HG03520 (cell line): ENCODE data around the gene MARS1.

Experiments used
- ATAC-seq: cut with Tn5 transposase; IDR thresholded peaks from one replicate; pipeline ENCODE4 v1.9.1; 2021; ENCODE audit warnings: mild to moderate bottlenecking, moderate library complexity; ENCODE audit not compliant: unreplicated experiment

Gene MARS1

DNA sequence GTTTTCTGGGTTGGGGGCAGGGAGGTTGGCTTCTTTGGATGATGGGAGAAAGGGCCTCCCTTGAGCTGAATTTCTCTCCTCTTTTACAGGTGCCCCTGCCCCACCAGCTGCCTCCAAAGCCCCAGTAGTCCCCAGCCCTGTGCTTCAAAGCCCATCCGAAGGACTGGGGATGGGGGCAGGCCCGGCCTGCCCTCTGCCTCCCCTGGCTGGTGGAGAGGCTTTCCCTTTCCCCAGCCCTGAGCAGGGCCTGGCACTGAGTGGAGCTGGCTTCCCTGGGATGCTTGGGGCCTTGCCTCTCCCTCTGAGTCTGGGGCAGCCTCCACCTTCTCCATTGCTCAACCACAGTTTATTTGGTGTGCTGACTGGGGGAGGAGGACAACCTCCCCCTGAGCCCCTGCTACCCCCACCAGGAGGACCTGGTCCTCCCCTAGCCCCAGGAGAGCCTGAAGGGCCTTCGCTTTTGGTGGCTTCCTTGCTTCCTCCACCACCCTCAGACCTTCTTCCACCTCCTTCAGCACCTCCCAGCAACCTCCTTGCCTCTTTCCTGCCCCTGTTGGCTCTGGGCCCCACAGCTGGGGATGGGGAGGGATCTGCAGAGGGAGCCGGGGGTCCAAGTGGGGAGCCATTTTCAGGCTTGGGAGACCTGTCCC, 38.7 kb downstream of the MARS1 start:
- no peak for ATAC-seq

DNA sequence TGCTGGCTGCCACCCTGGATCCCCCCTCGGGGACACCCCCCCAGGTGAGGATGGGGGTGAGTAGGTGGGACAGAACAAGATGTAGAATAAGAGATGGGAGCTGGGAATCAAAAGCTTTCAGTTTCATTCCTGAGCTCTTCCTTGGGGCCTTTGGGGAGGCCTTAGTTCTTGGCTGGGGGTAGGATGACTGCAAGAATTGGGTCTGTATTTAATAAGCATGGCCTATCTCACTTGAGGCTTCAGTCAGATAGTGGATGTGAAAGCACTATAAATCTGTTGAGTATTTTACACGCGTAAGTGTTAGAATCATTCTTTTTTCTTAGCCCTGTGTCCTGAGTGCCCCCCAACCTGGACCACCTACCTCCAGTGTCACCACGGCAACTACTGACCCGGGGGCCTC, 39.3 kb downstream of the MARS1 start:
- ATAC-seq, result no peak

DNA sequence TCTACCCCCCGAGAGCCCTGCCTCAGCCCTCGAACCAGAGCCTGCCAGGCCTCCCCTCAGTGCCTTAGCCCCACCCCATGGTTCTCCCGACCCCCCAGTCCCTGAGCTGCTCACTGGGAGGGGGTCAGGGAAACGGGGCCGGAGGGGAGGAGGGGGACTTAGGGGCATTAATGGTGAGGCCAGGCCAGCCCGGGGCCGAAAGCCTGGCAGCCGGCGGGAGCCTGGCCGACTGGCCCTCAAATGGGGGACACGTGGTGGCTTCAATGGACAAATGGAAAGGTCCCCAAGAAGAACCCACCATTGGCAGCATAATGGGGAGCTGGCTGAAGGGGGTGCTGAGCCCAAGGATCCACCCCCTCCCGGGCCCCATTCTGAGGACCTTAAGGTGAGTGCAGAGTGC, 40.3 kb downstream of the MARS1 start:
- ATAC-seq, result no peak

DNA sequence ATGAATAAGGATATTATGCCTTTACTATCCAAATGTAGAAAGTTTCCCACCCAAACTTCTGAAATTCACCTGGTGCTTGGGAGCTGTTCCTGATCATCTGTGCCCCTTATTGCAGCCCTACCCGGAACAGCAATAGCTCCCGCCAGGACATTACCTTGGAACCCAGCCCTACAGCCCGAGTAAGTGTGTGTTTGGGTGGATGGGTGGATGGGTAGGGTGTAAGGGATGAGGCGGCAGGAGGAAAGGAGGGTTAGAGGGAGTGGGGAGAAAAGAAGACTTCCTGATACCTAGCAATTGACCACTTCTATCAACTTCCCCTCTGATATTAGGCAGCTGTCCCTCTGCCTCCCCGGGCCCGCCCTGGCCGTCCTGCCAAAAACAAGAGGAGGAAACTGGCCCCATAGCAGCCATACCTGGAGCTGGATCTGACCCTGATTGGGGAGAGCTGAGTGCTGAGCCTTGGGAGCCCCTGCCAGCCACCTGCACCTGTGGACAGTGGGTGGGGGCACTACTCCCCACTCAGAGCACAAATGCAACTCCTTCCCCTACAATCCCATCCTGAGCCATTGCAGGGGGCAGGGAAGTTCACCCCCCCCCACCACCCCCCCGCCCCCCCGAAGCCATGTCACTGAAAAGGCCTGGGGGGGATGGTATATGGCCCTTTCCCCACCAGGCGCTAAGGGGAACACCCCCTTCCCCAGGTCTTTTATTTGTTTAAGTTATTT, 41.1 kb downstream of the MARS1 start:
- no peak for ATAC-seq

DNA sequence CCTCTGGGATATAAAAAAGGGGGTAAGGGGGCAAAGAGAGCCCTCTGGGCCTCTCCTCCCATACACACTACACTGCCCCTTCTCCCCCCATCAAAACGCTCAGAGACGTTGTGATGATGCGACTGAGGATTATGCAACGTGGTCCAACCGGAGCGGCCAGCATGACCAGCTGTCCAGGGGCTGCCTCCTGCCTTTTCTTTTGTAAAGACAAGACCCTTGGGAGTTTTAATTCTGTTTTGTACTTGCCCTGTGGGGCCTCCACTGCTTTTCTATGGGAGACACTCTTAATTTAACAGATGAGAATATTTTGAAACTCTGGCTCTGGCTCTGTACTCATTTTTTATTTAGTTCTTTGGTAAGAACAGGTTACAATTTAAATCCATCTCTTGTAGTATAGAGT, 42.0 kb downstream of the MARS1 start:
- no peak for ATAC-seq

DNA sequence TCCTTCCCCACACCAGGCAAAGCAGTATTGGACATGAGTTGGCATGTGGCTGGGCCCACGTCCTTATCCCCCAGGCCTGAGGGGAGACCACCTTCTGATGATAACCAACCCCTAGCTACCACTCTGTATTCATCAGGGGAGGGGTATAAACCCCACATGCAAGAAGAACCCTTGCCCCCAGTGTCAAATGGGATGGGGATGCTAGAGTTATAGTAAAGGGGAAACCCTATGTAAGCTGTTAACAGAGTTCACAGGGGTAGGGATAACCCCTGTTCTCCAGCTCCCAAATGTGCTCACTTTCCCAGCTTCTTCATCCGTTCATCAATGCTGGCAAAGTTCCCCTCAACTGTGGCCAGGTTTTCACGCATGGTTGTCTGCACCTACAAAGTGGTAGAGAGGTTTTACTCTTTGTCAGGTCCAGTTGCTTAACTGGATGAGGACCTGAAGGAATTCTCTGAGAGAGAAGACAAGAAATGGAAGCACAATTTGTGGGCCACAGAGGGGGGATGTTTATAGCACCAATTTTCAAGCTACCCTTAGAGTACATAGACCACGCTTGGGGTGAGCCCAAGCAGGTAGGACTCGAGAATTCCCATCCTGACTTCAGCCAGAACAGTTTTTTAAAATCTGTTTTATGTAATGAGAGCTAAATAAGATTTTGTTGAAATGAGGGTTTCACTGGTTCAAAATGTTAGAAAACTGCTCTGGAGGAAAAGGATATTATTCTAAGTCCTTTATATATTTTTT, 42.7 kb downstream of the MARS1 start:
- no peak for ATAC-seq

DNA sequence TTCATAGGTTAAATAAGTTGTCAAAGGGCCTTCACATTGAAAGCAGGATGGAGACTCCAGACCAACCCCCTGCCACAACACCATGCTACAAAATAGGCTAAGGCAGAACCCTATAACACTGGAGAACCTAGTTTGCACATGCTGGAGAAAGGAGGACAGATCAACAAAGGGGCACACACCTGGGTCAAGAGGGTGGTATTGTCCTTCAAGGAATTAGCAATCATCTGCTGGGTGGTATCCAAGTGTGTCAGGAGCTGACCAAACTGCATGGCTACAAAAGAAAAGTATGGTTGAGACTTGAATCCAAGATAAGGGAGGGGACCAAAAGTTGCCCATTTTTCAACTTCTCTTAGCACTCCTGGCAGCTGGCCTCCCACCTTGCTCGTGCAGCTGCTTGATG, 44.0 kb downstream of the MARS1 start:
- no peak for ATAC-seq

DNA sequence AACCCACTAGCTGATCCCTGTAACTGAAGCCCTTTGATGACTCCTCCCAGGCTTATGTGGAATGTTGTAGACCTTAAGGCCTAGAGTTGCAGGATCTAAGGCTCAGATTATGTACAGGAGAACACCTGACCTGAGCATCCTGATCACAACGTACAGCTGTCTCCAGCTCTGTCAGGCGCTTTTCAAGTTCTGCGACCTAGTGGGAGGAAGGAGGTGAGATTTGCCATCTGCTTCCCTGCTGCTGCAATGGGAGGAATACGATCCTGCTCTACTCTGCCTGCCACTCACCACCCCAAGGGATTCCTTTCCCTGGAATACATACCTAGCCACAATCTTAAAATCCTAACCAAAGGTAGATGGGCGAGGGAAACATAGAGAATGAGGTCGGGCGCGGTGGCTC, 45.2 kb downstream of the MARS1 start:
- ATAC-seq, result no peak

DNA sequence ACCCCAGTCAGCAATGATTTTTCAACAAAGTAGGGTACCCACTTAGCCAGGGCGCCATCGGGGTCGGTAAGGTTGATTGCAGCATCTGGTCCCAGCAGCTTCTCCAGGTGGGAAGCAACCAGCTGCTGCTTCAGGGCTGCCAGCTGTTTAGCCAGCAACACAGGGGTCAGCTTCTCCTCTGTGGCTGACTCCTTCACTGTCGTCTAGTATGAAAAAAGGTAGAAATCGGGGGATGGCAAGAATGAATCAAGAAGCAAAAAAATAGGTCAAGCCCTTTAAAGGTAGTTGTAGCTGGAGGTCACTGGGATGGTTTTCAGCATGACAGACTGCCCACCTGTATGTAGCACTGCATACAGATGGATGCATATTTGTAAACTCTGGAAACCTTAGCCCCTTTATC, 46.4 kb downstream of the MARS1 start:
- no peak for ATAC-seq

DNA sequence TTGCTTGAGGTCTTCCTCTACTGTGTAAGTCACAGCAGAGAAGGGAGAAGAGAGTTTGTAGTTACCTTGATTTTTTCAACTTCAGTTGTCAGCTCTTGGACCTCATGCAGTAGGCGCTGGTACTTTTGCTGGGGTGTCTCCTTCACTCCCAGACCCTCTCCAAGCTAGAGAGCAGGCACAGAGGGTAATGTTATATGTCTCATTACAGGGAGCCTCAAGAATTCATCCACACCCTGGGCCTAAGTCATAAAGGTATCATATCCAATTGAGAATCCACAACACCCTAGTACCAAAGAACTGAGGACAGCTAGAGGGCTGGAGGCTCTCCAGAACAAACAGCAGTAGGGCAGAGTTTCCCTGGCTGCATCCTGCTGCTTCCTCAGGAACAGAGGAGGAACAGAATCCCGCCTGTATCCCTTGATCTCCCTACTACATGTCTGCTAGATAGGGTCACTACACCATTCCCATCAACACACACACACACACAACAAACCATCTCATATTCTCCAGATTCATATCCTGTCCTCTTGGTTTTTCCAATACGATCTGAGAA, 47.2 kb downstream of the MARS1 start:
- ATAC-seq, result no peak

DNA sequence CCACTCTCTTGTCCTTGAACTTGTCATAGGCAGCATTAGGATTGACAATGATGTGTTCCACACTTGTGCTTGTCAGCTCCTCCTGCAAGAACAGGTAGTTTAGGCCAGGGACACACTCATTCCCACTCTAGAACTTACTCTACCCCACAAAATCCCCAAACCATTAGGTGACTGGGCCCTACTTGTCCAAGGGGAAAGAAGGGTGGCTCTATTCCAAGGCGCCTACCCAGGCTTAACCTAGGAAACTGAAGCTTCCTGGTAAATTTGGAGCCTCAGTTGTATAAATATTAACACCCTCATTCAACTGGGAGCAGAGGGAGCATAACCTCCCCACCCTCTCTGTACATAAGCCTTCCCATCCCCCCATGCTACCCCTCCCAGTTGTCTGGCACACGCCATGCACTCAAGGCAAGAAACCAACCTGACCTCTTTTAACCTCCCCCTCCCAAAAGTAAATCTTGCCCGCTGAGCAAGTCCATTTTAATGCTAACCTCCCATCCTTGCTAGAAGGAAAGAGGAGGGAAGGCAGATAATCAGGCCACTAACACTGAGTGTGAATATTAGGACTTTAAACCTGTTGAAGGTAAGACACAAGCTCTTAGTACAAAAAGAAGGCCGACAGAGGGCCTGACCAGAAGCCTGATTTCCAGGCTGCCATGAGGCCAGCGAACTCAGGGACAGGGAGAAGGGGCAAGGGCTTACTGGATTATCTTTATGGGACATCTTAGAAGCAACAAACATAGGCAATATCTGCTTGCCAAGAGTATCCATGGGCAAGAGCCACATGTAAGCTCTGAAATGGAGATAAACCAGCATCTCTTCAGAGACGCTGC, 48.1 kb downstream of the MARS1 start:
- ATAC-seq, result no peak

DNA sequence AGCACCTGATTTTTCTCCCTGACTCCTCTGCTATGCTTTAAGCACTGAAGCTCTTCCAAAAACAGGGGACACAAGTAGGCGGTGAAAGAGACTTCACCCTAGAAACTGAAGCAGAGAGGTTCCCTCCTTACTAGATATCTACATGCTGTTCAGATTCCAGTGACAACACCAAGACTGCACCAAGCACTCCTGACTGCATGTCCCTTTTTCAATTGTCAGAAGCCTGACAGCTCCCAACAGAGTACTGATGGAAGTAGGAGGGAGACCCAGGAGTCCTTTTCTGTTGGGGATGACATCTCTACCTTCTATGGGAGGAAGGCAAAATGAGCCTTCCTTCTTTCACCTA, 48.7 kb downstream of the MARS1 start:
- no peak for ATAC-seq

DNA sequence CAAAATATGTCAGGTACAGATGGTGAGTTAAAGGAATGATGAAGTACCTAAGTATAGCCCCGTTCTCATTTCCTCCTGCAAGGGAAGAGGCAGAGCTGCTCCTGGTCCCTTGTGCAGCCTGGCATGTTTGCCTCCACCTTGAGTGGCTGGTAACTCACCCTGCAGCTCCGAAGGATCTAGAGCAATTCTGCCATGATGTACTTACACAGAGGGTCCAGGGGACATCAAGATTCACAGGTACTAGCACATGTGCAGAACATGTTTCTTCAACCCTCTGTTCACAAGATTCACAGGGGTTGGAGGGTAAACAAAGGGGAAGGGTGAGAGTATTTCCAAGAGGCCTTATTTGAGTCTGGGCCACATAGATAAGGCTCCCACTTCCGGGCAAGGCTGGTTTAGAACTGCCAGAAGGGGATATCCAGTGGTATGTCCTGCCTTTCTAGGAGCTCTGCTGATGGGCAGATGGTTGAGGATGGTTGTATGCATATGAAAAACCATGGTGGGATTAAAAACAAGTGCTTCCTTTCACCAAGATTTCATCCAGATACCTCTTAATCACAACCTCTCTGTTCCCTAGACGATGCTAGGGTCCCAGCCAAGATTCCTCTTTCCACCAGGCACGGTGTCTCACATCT, 51.4 kb downstream of the MARS1 start:
- no peak for ATAC-seq

DNA sequence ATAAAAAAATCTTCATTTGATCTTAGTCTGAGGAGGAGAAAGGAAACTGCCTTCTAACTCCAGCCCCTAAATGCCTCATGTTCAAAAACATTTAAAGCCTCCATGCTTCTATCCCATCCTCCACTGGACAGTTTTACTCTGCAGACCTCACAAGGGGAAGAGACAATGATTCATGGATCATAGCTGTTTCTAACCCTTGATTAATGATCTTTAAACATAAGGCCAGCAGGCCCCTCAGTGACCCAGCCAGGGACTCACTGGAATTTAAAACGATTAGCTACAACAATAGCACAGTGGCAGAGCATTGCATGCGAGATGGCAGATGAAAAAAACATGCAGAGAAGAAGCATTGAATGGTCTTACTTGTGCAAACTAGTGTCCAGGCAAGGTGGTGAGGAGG, 53.1 kb downstream of the MARS1 start:
- ATAC-seq, result no peak

DNA sequence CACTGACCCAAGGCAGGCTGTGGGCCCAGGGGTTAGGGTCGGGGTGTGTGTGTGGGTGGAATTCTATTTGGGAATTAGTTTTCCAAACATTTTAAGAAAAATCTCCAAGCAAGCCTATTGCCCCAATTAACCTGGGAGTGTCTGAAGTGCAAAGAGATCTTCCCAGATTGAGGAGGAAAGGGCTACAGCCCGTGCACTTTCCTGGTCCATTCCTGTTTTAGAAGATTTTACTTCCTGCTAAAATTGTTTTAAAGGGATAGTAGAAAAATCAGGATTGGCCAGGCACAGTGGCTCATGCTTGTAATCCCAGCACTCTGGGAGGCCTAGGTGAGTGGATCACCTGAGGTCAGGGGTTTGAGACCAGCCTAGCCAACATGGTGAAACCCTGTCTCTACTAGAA, 53.8 kb downstream of the MARS1 start:
- no peak for ATAC-seq

DNA sequence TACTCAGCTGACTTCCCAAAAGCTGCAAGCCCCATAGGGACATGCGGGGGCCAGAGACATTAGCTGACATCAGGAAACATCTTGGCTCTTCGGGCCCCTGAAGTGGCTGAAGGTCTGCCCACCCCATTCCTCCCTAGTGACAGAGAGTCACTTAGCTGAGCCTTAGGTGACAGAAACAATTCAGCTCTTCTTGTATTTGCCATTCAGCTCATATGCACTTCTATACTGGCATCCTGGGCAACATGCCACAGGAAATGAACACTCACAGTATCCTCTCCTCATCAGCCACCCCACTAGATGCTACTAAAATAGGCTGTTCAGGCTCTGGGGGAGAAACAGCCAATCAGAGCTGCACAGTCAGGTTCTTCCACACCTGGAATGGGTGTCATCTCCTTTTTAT, 55.7 kb downstream of the MARS1 start:
- ATAC-seq, result no peak

DNA sequence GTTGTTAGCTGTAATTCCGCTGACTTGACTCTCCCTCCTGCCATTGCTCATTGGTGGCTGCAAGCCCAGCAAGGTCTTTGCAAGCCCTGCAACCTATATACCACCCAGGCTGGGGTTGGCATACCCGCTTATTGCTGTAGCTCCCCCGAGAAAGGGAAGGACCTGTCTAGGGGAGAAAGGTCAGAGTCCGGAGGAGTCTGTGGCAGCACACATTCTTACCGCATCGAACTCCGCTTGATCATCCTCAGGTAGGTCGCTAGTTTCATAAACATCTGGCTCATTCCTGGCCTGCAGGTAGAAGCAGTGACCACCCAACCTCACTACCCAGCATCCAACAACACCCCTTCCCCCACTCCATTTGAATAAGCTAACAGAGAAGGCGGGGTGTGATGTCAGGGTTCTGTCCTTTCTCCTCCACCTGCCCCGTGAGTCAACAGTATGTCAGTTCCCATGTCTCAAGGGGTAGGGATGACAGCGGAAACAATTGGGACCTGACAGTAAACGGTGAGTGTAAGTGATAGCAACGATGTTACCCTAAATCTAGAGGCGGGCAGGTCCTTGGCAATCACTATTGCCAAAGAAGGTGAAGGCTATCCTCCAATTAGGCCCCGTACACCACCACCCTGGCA, 58.1 kb downstream of the MARS1 start:
- ATAC-seq, result no peak

DNA sequence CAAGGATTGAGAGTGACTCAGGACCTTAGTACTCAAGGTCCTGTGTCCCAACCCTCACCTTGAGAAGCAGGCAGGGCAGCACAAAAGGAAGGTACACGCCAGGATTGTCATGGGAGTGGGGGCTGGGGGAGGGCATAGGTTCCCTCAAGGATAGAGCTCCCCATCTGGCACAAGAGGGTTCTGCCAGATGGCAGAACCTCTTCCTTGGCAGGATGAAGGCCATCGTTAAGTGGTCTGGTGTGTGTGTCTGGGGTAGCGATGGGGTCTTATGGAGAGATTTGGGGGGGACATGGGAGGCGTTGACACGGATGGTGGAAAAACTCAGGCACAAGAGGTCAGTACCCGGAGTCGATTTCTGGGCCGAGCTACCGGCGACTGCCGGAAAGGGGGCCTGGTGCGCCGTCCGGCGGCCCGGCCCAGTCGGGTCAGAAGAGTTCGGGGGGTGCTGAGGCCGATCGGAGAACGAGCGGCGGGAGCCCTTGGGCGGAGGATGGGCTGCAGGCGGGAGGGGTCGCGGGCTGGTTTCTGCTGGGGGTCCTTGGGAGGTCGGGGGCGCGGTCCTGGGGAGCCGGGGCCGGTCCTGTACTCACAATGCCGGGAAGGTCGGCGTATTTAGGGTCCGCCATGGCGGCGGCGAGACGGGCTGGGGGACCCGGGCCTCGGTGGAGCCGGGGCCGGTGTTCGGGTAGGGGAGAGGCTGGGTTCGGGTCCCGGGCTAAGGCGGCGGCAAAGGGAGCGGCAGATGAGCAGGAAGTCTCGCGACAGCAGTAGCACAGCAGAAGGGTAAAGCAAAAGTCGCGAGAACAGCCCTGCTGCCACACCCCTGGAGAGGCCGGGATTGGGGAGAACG, 58.8 kb downstream of the MARS1 start, which contains the start of gene DCTN2:
Gene DCTN2 (minus strand): TSS at position 755 of the 850 bp plus-strand sequence. CDS start 129 bp downstream, at position 626.
- ATAC-seq, result peak; percentile 99
